Heart right ventricle (tissue), 16 donors: Measurements from ENCODE around the gene NPAS2. TPM values are rescaled to one million over a fixed set of nuclear protein-coding genes. Genes with fewer than 3 reads are reported as not detected.
A peak's percentile ranks its signal among the peaks of the same experiment; 100 is the strongest.

ENCODE experiments used
- ATAC-seq, 8 donors: fragments of 200-7000 bp; cut with Tn5 transposase; one replicate each; pipeline ENCODE4 v1.9.1; 2020; ENCODE audit warnings: mild to moderate bottlenecking in 8 of 8, moderate library complexity in 8 of 8, moderate number of reproducible peaks in 1 of 8
- DNase-seq, 2 donors: peaks; one replicate each; pipeline ENCODE4 v3.0.0-alpha.2; 2020
- H3K27ac ChIP-seq, 10 donors: fragments of 200-600 bp; sonication (generic) in 2 of 10; one replicate each; pipeline versions ENCODE4 v1.5.0 to v1.8.0; 2020 to 2022; ENCODE audit warnings: mild to moderate bottlenecking in 3 of 10
- H3K27me3 ChIP-seq, 7 donors: fragments of 200-600 bp; one replicate each; pipeline ENCODE4 v1.8.0; 2021 to 2022; ENCODE audit warnings: mild to moderate bottlenecking in 2 of 7
- H3K36me3 ChIP-seq, 9 donors: fragments of 200-600 bp; sonication (generic) in 1 of 9; one replicate each; pipeline versions ENCODE4 v1.5.0 to v1.8.0; 2020 to 2022; ENCODE audit warnings: mild to moderate bottlenecking in 2 of 9
- H3K4me1 ChIP-seq, 9 donors: fragments of 200-600 bp; sonication (generic) in 1 of 9; one replicate each; pipeline versions ENCODE4 v1.5.0 to v1.8.0; 2020 to 2022; ENCODE audit warnings: mild to moderate bottlenecking in 4 of 9
- H3K4me3 ChIP-seq, 10 donors: fragments of 200-600 bp; sonication (generic) in 2 of 10; one replicate each; pipeline versions ENCODE4 v1.5.0 to v1.8.0; 2020 to 2022; ENCODE audit warnings: mild to moderate bottlenecking in 7 of 10, moderate library complexity in 2 of 10
- H3K9me3 ChIP-seq, 11 donors: fragments of 200-600 bp in 10 of 11; sonication (generic) in 2 of 11; one replicate each; pipeline versions ENCODE4 v1.5.0 to v1.8.0; 2013 to 2022; ENCODE audit warnings: mild to moderate bottlenecking in 2 of 11, control low read depth in 1 of 11, moderate library complexity in 1 of 11
- WGBS, 2 donors: extraction: QIAGEN DNeasy Blood & Tissue Kit; methylation state at CpG; one replicate each; pipeline ENCODE4 v1.1.7; 2013; ENCODE audit warnings: inconsistent platforms in 1 of 2; 5-methylcytosine and 5-hydroxymethylcytosine counted together
- intact Hi-C, 10 donors: fragments of 100-400 bp; cut with DNase I; formaldehyde crosslinking; loops; one replicate each; pipeline versions ENCODE4 v1.11.1 to v1.14.2; 2022
- polyA plus RNA-seq, 2 donors: library from polyadenylated mRNA; stranded (reverse); fragments of 200-250 nt; gene quantifications; one replicate each; pipeline ENCODE4 v1.2.3, GENCODE V29; 2013
- total RNA-seq, 10 donors: library from RNA; stranded (reverse); fragmentation: NEBNext Ultra II Directional in 3 of 10; extraction: Animal tissue kit (Norgen Biotek cat#: 25700) in 3 of 10; gene quantifications; one replicate each; pipeline versions ENCODE4 v1.2.1 to v1.2.4, GENCODE V29; 2021 to 2023
- TF ChIP-seq, protein P1 (sequence below), 9 donors: fragments of 200-600 bp; sonication (generic) in 2 of 9; IDR thresholded peaks; one replicate each; pipeline versions ENCODE4 v1.5.0 to v1.8.0; 2021 to 2022; ENCODE audit warnings: antibody characterized with exemption in 9 of 9, mild to moderate bottlenecking in 5 of 9, moderate library complexity in 1 of 9
- donor health status: Arrhythmogenic right ventricular cardiomyopathy.
- donor health status: ischemic (EF 13 %, LVEDD 7.1; RV severe dilation, severe dysfunction).
- donor health status: healthy with polysubstance abuse.
- donor health status: DM: no; HTN: yes; CAD: no.
- donor health status: DM: no; HTN: no; CAD: no.
- donor health status: ischemic (EF 25% LVEDD 6.9; RV normal size, moderate dysfunction).
- donor health status: ischemic (EF 25% LVEDD 5.7; RV mildly dilated, moderate dysfunction).
- donor health status: healthy.
- donor health status: DM: yes; HTN: yes; CAD: no.
- donor health status: Ischemic cardiomyopathy.
- donor health status: ischemic (EF 35%, LVEDD 5.7; RV mildly dilated, moderate dysfunction).
- donor health status: nonischemic (EF 11% LVEDD 7.7; RV severe dilation, severe dysfunction).
- donor health status: DM: yes; HTN: yes; CAD: no.
- donor health status: PGD.
- donor health status: ischemic (EF 29% LVEDD 5.4; RV normal size, mild dysfunction).
- donor health status: nonischemic (EF 23%, LVEDD 6.1; RV moderate dilation, normal function).

NPAS2 gene
- total and polyA plus RNA-seq, 12 donors: 32.1 to 70.1 (median 41.2) TPM

DNA sequence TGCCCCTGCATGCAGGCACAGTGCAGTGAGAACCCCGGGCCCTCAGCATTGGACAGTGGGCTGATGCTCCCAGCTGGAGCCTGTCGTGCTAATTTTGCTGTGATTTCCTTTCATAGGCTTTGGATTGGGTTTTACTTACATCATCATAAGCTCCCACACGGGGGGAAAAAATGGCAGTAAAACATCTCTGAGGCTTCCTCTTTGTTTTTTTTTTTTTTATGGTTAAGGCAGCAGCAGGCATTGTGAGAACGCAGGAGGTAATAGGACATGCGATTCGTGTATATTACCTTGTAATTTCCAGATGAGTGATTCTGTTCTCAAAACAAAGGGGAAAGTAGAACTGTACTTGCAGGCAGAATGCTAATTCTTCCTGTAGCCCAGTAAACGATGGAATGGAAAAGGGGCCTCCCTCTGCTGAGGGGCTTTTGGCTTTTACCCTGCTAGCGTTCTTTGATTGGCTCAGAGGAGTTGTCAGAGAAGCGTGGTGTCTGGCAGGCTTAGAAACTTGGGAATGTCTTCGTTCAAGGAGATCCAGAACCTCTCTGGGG, 89.7 kb downstream of the NPAS2 start:
- Histone ChIP-seq H3K36me3 (peaks cover 0 to 34% (median 0%) of the 10 kb centered on the region in 9 donors), H3K4me1 (peaks cover 4 to 40% (median 17%) of the 10 kb centered on the region in 9 donors), H3K27me3 (no peaks in the 10 kb centered on the region), H3K27ac (peak overlapping the region in 2 of 10 donors; percentile 0 to 56), H3K9me3 (no peaks in the 10 kb centered on the region), H3K4me3 (no peak overlapping the region)
- intact Hi-C loops: loop anchor here in 2 of 10 donors (10.0 kb wide), 3 partner anchors 75 to 295 kb away; no protein-coding TSS in a partner anchor
- TF ChIP-seq, protein P1, sequence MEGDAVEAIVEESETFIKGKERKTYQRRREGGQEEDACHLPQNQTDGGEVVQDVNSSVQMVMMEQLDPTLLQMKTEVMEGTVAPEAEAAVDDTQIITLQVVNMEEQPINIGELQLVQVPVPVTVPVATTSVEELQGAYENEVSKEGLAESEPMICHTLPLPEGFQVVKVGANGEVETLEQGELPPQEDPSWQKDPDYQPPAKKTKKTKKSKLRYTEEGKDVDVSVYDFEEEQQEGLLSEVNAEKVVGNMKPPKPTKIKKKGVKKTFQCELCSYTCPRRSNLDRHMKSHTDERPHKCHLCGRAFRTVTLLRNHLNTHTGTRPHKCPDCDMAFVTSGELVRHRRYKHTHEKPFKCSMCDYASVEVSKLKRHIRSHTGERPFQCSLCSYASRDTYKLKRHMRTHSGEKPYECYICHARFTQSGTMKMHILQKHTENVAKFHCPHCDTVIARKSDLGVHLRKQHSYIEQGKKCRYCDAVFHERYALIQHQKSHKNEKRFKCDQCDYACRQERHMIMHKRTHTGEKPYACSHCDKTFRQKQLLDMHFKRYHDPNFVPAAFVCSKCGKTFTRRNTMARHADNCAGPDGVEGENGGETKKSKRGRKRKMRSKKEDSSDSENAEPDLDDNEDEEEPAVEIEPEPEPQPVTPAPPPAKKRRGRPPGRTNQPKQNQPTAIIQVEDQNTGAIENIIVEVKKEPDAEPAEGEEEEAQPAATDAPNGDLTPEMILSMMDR (IDR thresholded peaks at IDR 0.05): no peak
- WGBS, 2 donors: 64 to 65% methylated on average over 10 of the region's 10 CpGs
- DNase-seq (no peak), ATAC-seq (no peak)

DNA sequence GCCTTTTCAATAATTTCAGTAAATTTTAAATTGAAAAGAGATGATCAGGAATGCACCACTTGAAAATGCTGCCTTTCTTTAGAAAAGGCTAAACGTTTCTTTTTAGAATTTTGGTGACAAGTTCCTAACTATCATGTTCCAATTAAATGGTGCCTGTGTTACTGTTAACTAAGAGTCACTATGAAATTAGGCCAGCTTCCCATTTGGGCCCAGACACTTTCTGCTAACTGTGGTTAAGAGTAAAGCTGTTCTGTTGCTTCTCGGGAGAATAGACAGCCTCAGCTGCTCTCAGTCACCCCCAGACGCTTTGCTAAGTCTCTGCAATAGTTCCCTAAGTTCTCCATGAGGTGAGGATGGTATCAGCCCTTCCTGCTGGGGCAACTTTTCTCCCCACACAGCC, 90.2 kb downstream of the NPAS2 start:
- no peak for ATAC-seq
- no peaks in the 10 kb centered on the region for H3K9me3 ChIP-seq
- intact Hi-C loops: no loop called here
- peaks cover 0 to 39% (median 0%) of the 10 kb centered on the region in 9 donors for H3K36me3 ChIP-seq
- peak overlapping the region in 2 of 10 donors; percentile 0 to 56 for H3K27ac ChIP-seq
- peaks cover 4 to 35% (median 13%) of the 10 kb centered on the region in 9 donors for H3K4me1 ChIP-seq
- no peak overlapping the region for H3K4me3 ChIP-seq
- DNase-seq: no peak
- H3K27me3 ChIP-seq: no peaks in the 10 kb centered on the region
- WGBS, 2 donors: 56 to 64% methylated on average over 3 of the region's 3 CpGs
- TF ChIP-seq, protein P1 (IDR thresholded peaks at IDR 0.05): no peak

DNA sequence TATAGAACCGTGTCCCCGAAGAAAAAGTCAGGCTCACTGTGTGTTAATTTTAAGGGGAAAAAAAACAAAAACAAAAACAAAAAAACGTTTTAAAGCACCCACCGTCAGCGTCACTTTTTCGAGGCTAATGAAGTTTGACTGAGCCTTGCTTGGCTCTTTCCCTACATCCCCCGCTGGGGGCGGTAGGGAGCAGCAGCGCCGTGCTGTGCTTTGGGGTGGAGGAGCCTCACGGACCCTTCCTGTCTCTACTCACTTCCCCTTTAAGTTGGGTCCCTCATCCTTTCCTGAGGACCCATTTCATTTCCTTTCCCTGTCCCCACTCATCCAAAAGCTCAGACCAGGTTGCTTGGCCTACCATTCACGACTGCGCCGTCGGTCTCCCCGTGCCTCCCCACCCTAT, 99.4 kb downstream of the NPAS2 start:
- DNase-seq: no peak
- H3K27ac ChIP-seq: no peak overlapping the region
- no peaks in the 10 kb centered on the region for H3K9me3 ChIP-seq
- peaks cover 0 to 22% (median 0%) of the 10 kb centered on the region in 9 donors for H3K36me3 ChIP-seq
- H3K27me3 ChIP-seq: no peaks in the 10 kb centered on the region
- H3K4me3 ChIP-seq: no peak overlapping the region
- 59 to 61% methylated on average over 16 of the region's 16 CpGs for WGBS, 2 donors
- TF ChIP-seq, protein P1 (IDR thresholded peaks at IDR 0.05): peak in 7 of 9 donors; percentile 24 to 46 (median 30)
- intact Hi-C loops: no loop called here
- no peak for ATAC-seq
- H3K4me1 ChIP-seq: peaks cover 0 to 11% (median 9%) of the 10 kb centered on the region in 9 donors

DNA sequence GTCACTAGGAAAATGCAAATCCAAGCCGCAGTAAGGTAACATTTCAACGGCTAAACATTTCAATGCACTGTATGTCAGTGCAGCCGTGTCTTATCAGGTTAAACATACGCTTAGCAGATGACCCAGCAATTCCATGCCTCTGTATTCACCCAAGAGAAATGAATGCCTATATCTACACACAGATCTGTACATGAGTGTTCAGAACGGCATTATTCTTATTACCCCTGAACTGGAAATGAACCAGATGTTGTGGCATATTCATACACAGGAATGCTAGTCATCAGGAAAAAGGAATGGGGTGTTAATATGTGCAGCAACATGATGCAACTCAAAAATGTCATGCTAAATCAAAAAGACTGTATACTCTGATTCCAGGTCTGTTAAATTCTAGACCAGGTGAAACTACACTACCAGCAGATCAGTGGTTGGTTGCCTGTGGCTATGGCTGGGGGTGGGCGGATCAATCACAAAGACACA, 101.8 kb downstream of the NPAS2 start:
- Histone ChIP-seq H3K4me3 (no peak overlapping the region), H3K36me3 (peaks cover 0 to 18% (median 0%) of the 10 kb centered on the region in 9 donors), H3K27ac (no peak overlapping the region), H3K9me3 (no peaks in the 10 kb centered on the region), H3K27me3 (no peaks in the 10 kb centered on the region), H3K4me1 (peaks cover 0 to 25% (median 18%) of the 10 kb centered on the region in 9 donors)
- intact Hi-C loops: no loop called here
- WGBS, 2 donors: 69 to 71% methylated on average over 6 of the region's 6 CpGs
- DNase-seq (no peak), ATAC-seq (no peak)
- TF ChIP-seq, protein P1 (IDR thresholded peaks at IDR 0.05): no peak
